Left renal pelvis (tissue), 4 donors: ENCODE results near the gene MAP2. TPM values are rescaled to one million over a fixed set of nuclear protein-coding genes. Genes with fewer than 3 reads are reported as not detected.
A peak's percentile ranks its signal among the peaks of the same experiment; 100 is the strongest.

ENCODE experiments used
- DNase-seq, 4 donors: peaks; one replicate each; pipeline ENCODE4 v3.0.0-alpha.2; 2013; ENCODE audit warnings: low read depth in 4 of 4, low spot score in 3 of 4
- polyA plus RNA-seq, 4 donors: library from polyadenylated mRNA; unstranded; fragments of 120-200 nt; gene quantifications; one replicate each; pipeline ENCODE4 v1.2.1, GENCODE V29; 2013; ENCODE audit not compliant: insufficient read length in 4 of 4

The MAP2 gene
- polyA plus RNA-seq, 4 donors: 21.9 to 34.0 (median 31.3) TPM

- no peak for DNase-seq
Observed at GRCh38 chr2:209694748-209695147, 270.9 kb downstream of the MAP2 start.

GRCh38 chr2:209696836-209697711 is 273.2 kb downstream of the MAP2 start:
- no peak for DNase-seq

GRCh38 chr2:209702775-209703174 is 278.9 kb downstream of the MAP2 start:
- no peak for DNase-seq

GRCh38 chr2:209713219-209713618 is 289.4 kb downstream of the MAP2 start:
- DNase-seq: no peak

GRCh38 chr2:209719034-209719433 is 295.2 kb downstream of the MAP2 start:
- no peak for DNase-seq

GRCh38 chr2:209721497-209721896 is 297.6 kb downstream of the MAP2 start:
- DNase-seq: no peak

- no peak for DNase-seq
Observed at GRCh38 chr2:209726311-209726710, 302.5 kb downstream of the MAP2 start.

GRCh38 chr2:209727077-209727476 is 303.2 kb downstream of the MAP2 start:
- no peak for DNase-seq

- no peak for DNase-seq
Observed at GRCh38 chr2:209734805-209735204, 311.0 kb downstream of the MAP2 start.

GRCh38 chr2:209741953-209742352 is 318.1 kb downstream of the MAP2 start:
- no peak for DNase-seq

- DNase-seq: no peak
Observed at GRCh38 chr2:209753020-209753419, 329.2 kb downstream of the MAP2 start.

GRCh38 chr2:209757163-209757562 is 333.3 kb downstream of the MAP2 start:
- no peak for DNase-seq

GRCh38 chr2:209761566-209761965 is 337.7 kb downstream of the MAP2 start:
- no peak for DNase-seq

GRCh38 chr2:209762563-209762962 is 338.7 kb downstream of the MAP2 start:
- no peak for DNase-seq

GRCh38 chr2:209763106-209763505 is 339.3 kb downstream of the MAP2 start:
- DNase-seq: no peak

- DNase-seq: no peak
Observed at GRCh38 chr2:209766613-209767012, 342.8 kb downstream of the MAP2 start.

GRCh38 chr2:209767316-209767715 is 343.5 kb downstream of the MAP2 start:
- no peak for DNase-seq

GRCh38 chr2:209768557-209768956 is 344.7 kb downstream of the MAP2 start:
- DNase-seq: no peak

GRCh38 chr2:209771474-209772289 is 347.8 kb downstream of the MAP2 start, which contains the start of gene UNC80:
UNC80 (plus strand) TSS chr2:209771832; CDS start chr2:209772073, 241 bp downstream.
- peak; percentile 56 to 78 (median 71) for DNase-seq

GRCh38 chr2:209772290-209772685 is 348.4 kb downstream of the MAP2 start:
- DNase-seq: no peak

GRCh38 chr2:209773377-209773776 is 349.5 kb downstream of the MAP2 start:
- DNase-seq: no peak
